H7 (cell line): Measurements from ENCODE around the gene INHBE. TPM values are rescaled to one million over a fixed set of nuclear protein-coding genes. Genes with fewer than 3 reads are reported as not detected.
"Not testable (repeated sequence)": the region's sequence is repeated elsewhere in the genome, so short reads cannot be mapped to it uniquely, and the experiment has no call there.

Experiments used
- DNase-seq: peaks from one replicate; pipeline ENCODE4 v3.0.0; 2012
- H3K27me3 ChIP-seq: 2 replicates; pipeline ENCODE4 v1.6.0; 2011; ENCODE audit warnings: mild to moderate bottlenecking, low read length; ENCODE audit not compliant: control insufficient read depth, insufficient read depth
- H3K36me3 ChIP-seq: replicated peaks from 2 replicates; pipeline ENCODE4 v1.5.1; 2011; ENCODE audit warnings: low read length; ENCODE audit not compliant: control insufficient read depth, insufficient read depth
- H3K4me3 ChIP-seq: 2 replicates; pipeline ENCODE4 v1.5.1; 2011; ENCODE audit warnings: low read depth, mild to moderate bottlenecking, control low read depth, low read length, moderate library complexity; ENCODE audit not compliant: insufficient read depth
- total RNA-seq: library from RNA; depleted of rRNA; stranded (reverse); fragments of >200 nt; shearing (Covaris generic); gene quantifications from 2 replicates; pipeline ENCODE4 v1.2.3, GENCODE V29; 2014

The INHBE gene
- total RNA-seq, 1 experiment from 2014 or later = 9.6 TPM

DNA sequence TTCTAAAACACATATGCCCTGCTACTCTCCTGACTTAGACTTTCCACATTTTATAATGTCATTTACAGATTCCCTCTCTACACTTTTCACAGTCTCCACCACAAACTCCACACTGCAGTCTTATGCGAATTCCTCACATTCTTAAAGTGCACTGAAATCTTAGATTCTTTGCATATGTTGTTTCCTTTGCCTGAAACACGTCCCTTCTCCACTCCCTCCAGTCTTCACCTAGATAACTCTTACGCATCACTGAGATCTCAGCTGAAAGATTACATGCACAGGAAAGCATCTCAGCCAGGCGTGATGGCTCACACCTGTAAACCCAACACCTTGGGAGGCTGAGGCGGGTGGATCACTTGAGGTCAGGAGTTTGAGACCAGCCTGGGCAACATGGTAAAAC, 28.4 kb downstream of the INHBE start:
- H3K36me3 ChIP-seq = no peaks in the 10 kb centered on the region
- H3K27me3 ChIP-seq = no peaks in the 10 kb centered on the region; the same call in 1 of the 2 replicates
- no peak for DNase-seq
- no peak overlapping the region for H3K4me3 ChIP-seq

DNA sequence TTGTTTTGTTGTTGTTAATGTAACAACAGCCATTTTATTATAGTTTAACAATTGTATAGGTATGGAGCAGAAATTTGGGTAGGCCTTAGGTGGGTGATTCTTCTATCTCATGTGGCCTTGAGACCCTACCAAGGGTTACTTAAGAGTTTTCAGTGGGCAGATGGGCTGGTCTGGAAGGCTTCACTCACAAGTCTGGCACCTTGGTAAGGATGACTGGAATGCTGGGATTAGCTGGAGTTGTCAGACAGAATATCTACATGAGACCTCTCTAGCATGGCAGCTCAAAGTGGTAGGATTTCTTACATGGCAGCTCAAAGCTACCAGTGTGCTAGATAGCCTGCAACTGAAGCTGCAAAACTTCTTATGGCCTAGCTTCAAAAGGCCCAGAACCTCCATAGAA, 30.6 kb downstream of the INHBE start:
- DNase-seq = no peak
- Histone ChIP-seq H3K36me3 (peaks cover 18% of the 10 kb centered on the region), H3K27me3 (no peaks in the 10 kb centered on the region), H3K4me3 (no peak overlapping the region)

DNA sequence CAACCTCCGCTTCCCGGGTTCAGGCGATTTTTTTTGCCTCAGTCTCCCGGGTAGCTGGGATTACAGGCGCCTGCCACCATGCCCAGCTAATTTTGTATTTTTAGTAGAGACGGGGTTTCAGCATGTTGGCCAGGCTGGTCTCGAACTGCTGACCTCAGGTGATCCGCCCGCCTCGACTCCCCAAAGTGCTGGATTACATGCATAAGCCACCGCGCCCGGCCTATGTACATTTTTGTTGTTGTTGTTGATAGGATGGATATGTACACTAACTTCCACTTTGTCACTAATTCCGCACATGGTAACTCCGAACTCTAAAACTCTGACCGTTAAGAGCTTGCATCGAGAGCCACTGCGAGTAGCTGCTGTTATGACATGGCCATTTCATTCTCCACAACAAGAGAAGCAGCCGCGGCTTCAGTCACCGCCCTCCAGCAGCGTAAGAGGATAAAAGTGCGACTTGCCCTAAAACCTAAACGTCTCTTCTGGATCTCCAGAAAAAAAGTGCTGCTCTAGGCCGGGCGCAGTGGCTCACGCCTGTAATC, 32.0 kb downstream of the INHBE start:
- Histone ChIP-seq H3K4me3 (no peak overlapping the region), H3K27me3 (no peaks in the 10 kb centered on the region), H3K36me3 (peaks cover 29% of the 10 kb centered on the region)
- no peak for DNase-seq

DNA sequence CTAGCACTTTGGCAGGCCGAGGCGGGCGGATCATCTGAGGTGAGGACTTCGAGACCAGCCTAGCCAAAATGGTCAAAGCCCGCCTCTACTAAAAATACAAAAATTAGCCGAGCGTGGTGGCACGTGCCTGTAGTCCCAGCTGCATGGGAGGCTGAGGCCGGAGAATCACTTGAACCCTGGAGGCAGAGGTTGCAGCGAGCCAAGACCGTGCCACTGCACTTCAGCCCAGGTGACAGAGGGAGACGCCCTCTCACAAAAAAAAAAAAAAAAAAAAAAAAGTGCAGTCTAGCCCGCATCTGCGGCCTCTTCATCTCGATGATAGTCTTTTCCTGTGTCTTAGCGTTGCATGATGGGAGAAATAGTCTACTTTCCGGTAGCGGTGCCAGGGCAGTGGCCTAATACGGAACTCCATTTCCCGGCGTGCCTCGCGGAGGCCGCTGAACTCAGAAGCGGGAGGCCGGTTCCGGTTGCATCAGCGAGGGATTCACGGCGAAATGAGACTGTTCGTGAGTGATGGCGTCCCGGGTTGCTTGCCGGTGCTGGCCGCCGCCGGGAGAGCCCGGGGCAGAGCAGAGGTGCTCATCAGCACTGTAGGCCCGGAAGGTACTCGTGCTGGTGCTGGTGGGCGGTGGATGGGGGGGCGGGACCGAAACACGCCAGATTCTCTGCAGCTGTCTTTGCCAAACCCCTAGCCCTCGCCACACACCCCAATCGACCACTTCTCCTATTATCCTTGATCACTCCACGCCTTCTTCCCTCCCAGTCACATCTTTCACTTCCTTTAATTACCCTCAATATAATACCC, 32.7 kb downstream of the INHBE start, which contains the start of gene MARS1:
TSS of gene MARS1 (plus strand) at position 472 of the 805 bp plus-strand sequence. CDS start at position 495, 23 bp downstream.
- Histone ChIP-seq H3K27me3 (no peaks in the 10 kb centered on the region), H3K36me3 (peaks cover 34% of the 10 kb centered on the region)
- peak; percentile 87 for DNase-seq

DNA sequence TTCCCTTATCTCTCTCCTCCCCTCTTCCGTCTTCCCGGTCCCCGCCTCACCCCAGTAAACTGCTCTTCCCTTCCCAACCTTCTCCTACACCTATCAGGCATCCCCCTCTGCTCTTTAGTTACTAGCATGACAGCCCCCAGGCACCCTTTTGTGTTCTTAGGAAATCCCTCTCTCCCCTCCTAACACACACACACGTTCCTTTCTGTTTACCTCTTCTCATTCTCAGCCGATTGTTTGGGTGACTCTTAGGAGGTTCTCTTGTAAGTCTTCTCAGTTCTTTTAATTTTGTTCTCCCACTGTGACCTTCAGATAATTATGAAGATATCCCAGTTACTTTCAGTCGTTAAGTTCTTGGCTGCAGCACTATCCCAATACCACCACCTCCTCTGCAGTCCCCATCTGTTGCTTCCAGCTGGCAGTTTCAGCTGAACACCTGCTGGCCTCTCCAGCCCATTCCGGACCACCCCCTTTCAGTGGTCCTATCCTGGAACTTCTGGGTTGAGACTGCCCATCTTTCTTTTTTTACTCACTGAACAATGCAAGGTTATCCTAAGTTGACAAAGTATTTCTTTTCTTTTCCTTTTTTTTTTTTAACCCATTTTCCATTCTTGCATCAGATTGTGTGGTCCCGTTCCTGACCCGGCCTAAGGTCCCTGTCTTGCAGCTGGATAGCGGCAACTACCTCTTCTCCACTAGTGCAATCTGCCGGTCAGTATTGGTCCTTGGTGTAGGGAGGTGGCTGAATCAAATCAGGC, 33.5 kb downstream of the INHBE start:
- Histone ChIP-seq H3K4me3 (peak overlapping the region; percentile 100), H3K36me3 (peaks cover 36% of the 10 kb centered on the region), H3K27me3 (no peaks in the 10 kb centered on the region)
- no peak for DNase-seq

More for the DNA sequence above, 32.7 kb downstream of the INHBE start, which contains the start of gene MARS1:
- H3K4me3 ChIP-seq = peak within 1 kb of the TSS; percentile 100

DNA sequence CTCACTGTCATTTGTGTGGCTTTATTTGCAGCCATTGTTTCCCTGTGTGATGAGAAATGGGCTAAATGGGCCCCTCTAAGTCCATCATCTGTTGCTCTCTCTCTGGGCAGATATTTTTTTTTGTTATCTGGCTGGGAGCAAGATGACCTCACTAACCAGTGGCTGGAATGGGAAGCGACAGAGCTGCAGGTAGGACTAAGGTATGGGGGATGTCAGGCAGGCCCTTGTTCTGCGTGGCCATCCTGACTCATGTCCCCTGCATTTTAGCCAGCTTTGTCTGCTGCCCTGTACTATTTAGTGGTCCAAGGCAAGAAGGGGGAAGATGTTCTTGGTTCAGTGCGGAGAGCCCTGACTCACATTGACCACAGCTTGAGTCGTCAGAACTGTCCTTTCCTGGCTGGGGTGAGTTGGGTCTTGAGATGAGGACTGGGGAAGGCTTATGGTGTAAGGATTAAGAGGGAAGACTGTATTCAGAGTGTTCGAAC, 34.1 kb downstream of the INHBE start:
- DNase-seq = no peak

DNA sequence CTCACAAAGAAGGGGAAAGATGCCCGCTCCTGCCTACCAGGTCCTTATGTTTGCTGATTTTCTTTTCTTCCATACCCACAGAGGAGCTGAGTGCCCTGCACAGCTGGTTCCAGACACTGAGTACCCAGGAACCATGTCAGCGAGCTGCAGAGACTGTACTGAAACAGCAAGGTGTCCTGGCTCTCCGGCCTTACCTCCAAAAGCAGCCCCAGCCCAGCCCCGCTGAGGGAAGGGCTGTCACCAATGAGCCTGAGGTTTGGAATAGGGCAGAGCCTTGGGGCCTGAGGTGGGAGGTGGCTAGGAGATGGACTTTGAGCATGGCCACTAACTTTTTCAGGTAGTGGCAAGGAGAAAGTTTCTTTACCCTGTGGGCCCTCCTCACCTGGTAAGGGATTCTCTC, 35.0 kb downstream of the INHBE start:
- peaks cover 36% of the 10 kb centered on the region for H3K36me3 ChIP-seq
- no peak for DNase-seq
- no peaks in the 10 kb centered on the region for H3K27me3 ChIP-seq
- H3K4me3 ChIP-seq = no peak overlapping the region

More for the DNA sequence above, 34.1 kb downstream of the INHBE start:
- peaks cover 36% of the 10 kb centered on the region for H3K36me3 ChIP-seq
- no peaks in the 10 kb centered on the region for H3K27me3 ChIP-seq
- no peak overlapping the region for H3K4me3 ChIP-seq

DNA sequence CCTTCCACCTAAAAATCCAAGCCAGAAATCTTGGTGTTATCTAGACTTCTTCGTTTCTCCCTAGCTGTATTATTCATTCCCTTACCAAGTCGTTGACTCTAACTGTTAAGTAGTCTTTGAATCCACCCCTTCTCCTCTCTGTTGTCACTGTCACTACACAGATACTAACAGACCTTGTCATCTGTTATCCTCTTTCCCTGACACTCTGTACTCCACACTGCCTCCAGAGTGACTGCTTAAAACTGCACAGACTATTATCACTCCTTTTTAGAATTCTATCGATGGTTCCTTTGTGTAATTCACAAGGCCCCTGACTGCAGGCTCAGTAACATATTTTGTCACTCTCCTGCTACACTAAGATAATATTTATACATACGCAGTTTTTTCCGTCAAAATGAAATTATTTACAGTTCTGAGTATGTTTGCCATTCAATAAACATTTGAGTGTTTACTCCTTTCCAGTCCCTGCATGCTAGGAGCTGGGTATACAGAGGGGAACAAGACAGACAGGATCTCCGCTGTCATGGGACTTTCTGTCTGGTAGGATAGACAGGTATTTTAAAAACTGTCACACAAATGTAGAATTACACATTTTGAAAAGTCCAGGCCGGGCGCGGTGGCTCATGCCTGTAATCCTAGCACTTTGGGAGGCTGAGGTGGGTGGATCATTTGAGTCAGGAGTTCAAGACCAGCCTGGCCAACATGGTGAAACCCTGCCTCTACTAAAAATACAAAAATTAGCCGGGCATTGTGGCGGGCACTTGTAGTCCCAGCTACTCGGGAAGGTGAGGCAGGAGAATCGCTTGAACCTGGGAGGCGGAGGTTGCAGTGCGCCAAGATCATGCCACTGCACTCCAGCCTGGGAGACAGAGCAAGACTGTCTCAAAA, 36.5 kb downstream of the INHBE start:
- Histone ChIP-seq H3K4me3 (no peak overlapping the region), H3K36me3 (peaks cover 39% of the 10 kb centered on the region), H3K27me3 (no peaks in the 10 kb centered on the region)
- DNase-seq = no peak

DNA sequence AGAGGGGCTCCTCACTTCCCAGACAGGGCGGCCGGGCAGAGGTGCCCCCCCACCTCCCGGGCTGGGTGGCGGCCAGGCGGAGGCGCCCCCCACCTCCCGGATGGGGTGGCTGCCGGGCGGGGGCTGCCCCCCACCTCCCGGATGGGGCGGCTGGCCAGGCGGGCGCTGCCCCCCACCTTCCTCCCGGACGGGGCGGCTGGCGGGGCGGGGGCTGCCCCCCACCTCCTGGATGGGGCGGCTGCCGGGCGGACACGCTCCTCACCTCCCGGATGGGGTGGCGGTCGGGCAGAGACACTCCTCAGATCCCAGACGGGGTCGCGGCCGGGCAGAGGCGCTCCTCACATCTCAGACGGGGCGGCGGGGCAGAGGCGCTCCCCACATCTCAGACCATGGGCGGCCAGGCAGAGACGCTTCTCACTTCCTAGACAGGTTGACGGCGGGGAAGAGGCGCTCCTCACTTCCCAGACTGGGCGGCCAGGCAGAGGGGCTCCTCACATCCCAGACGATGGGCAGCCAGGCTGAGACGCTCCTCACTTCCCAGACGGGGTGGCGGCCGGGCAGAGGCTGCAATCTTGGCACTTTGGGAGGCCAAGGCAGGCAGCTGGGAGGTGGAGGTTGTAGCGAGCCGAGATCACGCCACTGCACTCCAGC, 40.1 kb downstream of the INHBE start:
- not testable (repeated sequence) for H3K4me3 ChIP-seq, H3K27me3 ChIP-seq, DNase-seq
- H3K36me3 ChIP-seq = peaks cover 50% of the 10 kb centered on the region

DNA sequence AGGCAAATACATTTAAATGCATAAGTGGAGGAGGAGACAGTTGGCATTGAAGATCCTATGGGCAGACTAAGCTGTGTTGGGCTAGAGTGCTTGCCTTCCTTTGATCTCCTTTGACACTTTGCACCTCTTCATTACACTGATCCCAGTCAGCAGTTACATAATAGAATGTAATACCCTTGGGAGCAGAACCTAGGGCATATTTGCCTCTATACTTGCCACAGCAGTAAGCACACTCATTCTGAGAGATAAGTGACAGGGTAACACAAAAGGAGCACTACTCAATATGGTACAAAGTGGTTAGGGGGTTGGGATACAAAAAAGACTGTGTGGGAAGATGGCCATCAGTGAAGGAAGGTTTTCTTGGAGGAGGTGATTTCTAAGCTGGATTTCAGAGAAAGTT, 41.7 kb downstream of the INHBE start:
- H3K4me3 ChIP-seq = no peak overlapping the region
- no peaks in the 10 kb centered on the region for H3K27me3 ChIP-seq
- H3K36me3 ChIP-seq = peaks cover 46% of the 10 kb centered on the region
- no peak for DNase-seq

DNA sequence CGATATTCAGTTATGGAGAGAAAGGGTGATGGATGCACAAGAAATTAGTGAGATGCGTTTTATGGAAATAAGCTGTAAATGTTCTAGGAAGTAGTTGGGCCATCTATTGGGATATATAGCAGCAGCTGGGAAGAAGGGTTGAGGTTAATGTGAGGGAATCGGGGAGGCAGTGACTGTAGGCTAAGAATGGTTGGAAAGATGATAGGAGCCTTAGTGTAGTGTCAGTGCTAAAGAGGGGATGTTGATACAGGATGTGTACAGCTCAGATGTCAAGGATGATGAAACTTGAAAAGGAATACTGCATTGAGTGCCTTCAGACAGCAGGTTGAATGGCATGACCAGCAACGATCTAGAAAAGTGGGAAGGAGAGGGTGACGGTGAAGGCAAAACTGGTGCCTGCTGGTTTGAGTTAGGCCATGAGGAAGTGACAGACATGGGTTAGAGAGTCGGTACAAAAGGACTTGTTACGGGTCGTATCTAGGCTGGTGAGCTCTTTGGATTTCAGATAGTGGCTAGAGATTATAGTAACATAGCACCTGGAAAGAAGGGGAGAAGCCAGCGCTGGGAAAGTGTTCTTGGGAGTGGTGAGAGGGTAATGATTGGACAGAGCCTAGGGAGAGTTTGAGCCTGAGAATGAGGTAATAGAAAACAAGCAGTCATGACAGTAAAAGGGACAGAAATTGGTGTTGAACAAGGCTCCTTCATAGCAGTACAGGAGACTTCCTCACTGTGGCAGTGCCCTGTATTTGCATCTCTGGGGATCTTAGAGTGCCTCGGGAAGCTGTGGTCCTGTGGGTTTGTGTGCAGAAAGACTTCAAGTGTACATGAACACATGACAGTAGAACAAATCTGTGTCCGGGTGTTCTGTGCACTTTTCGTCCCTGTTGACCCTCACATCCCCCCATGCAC, 42.4 kb downstream of the INHBE start:
- DNase-seq = no peak
- H3K36me3 ChIP-seq = peaks cover 49% of the 10 kb centered on the region
- no peak overlapping the region for H3K4me3 ChIP-seq
- H3K27me3 ChIP-seq = no peaks in the 10 kb centered on the region

DNA sequence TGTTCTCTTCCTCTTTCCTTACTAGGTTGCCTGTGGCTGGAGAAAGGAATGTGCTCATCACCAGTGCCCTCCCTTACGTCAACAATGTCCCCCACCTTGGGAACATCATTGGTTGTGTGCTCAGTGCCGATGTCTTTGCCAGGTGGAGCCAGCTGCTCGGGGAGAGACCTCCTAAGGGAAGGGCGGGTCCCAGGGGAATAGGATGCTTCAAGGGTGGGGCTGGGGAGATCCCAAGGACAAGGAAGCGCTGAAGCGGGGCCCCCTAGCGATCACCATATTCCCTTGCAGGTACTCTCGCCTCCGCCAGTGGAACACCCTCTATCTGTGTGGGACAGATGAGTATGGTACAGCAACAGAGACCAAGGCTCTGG, 43.0 kb downstream of the INHBE start:
- H3K4me3 ChIP-seq = no peak overlapping the region
- peak; percentile 60 for DNase-seq
- H3K36me3 ChIP-seq = peaks cover 45% of the 10 kb centered on the region
- H3K27me3 ChIP-seq = no peaks in the 10 kb centered on the region

DNA sequence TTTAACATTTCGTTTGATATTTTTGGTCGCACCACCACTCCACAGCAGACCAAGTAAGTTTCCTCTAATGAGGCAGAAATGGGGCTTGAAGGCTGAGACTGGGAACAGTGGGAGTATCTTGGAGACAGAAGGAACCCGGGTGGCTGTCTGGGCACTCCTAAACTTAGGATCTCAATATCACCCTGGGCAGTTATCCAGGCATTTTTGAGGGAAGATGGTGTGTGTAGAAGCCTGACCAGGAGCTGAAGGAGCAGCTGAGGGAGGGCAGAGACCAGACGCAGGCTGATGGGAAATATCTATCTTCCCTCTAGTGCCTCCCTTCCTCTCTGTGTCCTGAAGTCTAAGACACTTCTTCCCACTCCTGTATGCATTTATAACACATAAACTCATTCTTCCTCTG, 43.5 kb downstream of the INHBE start:
- H3K36me3 ChIP-seq = peaks cover 47% of the 10 kb centered on the region
- H3K4me3 ChIP-seq = no peak overlapping the region
- H3K27me3 ChIP-seq = no peaks in the 10 kb centered on the region
- no peak for DNase-seq
